ENCODE measurements around the gene N4BP2L2.
"Not testable (repeated sequence)": the region's sequence is repeated elsewhere in the genome, so short reads cannot be mapped to it uniquely, and the experiment has no call there.

The N4BP2L2 gene

DNA sequence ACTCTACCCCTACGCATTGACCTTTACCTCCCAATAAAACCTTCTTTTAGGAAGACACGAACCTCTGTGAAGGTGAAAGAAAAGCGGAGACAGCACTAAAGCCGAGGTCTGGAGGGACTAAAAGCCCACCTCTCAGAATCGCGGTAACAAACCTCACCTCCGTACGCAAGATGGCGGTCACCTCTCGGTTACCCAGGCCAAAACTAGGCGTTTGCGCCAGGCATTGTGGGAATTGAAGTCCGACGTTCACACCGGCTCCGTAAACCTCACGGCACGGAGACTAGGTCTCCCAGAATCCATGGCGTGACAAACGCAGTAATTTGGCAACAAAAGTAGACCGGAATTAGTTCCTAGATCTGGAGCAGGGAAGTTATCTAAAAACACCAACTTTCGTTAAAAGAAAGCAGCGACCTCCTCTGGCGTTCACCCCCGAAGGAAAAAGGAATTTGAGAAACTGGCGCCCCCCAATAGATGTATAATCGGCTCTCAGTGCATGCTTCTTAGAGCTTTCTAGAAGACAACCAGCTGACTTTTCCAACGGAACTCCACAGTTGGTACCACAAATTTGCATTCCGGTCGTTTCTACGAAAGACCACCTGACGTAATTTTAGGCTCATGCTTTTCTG is at the start of gene N4BP2L2:
Gene N4BP2L2, minus strand, starts transcription at position 175 of the 626 bp plus-strand sequence. CDS start 1,768 bp downstream, outside the sequence.
- peak; percentile 99 for DNase-seq

DNA sequence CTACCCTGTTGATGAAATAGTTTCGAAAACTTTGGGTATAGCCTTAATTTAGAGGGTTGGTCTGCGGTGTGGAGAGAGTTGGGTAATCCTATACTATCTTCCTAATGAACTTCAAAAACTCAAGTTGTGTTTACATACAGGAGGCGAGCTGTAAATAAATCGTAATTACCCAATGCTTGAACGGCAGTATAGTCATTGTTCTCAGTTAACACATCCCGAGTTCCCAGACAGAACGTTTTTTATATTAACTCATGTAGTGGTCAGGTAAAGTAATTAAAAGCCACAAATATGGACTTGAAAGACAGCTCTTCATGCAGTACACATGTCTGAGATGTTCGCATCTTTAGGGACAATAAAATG is 49.2 kb upstream of the N4BP2L2 start:
- DNase-seq = peak; percentile 61

- DNase-seq = peak; percentile 69
Measured at GRCh38 chr13:32587011-32587810, 48.6 kb upstream of the N4BP2L2 start.

DNA sequence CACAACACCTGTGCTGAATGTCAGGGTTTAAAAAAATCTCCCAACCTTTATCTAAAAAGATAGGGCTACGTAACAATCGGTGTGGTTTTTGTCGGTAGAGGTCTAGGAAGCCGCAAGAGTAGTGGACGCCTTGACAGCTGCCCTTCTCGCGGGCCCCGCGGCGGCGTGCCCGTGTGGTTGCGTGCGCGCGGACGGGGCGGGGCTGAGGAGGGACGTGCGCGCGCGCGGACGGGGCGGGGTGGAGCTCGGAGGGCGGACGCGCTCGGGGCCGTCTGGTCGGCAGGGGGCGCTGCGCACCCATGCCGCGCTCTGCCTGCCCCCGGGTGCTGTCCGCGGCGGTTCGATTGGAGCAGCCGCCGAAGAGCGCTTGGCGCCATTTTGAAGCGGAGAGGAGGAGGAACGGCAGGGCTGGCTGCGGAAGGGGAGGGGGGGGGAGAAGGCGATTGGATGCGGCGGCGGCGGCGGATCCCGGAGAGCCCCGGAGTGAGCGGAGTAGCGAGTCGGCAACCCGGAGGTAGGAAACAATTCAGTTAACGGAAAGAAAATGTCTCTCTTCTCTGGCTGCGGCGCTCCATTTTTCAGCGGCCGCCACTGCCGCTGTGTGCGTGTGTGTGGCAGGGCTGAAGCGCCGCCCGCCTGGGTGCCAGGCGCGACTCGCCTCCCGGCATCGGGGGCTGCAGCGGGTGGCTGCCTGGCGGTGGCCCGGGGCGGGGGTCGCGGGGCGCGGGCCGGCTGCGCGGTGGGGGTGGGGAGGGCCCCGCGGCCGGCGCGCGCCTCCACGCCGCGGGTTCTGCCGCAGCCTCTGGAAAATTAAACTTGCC is 47.7 kb upstream of the N4BP2L2 start, which contains the start of gene PDS5B:
Gene PDS5B, plus strand, starts transcription at position 373 of the 821 bp plus-strand sequence. CDS start 62,321 bp downstream, outside the sequence.
- DNase-seq = peak; percentile 98

DNA sequence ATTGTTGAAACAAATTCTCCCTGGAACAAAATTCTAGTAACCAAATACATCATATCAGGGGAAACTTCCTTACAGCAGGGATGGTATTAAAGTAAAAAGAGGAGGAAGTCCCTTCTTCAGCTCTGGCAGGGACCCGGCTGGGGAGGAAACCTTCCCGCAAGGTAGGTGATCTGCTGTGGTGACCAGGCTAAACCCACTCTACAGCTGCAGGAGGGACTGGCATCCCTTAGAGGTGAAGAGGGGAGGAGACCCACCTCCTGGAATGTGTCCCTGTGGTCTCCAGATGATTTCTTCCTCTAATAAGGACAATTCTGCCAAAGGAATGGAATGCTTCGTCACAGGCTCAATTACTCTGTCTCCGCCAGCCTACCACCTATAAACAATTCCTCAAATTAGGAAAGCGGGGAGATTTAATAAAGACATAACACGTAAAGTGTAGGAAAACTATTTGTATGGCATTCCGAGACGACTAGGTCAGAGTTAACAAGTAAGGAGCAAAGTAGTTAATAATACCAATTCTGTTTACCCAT is 47.0 kb upstream of the N4BP2L2 start:
- no peak for DNase-seq

DNA sequence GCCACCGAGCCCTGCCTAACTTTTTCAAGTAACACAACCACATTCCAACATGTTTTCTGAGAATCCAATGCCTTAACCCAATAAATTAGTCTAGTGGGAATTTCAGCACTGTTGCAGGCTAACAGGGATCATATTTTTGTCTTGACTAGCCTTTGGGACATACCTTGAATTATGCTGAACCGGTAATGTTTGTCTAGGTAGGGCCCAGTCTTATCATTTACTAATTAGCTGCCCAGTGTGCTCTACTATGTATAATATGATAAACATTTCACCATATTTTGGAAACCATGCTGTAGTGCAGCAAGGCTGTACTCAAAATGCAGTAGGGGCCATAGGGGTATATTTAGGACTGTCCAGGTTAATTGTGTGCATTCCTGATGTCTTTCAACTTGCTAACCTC is 44.4 kb upstream of the N4BP2L2 start:
- DNase-seq = no peak

GRCh38 chr13:32582281-32582680 is 43.7 kb upstream of the N4BP2L2 start:
- no peak for DNase-seq

GRCh38 chr13:32581177-32581786 is 42.7 kb upstream of the N4BP2L2 start:
- peak; percentile 74 for DNase-seq

- DNase-seq = no peak
Measured at GRCh38 chr13:32577032-32577431, 38.4 kb upstream of the N4BP2L2 start.

DNA sequence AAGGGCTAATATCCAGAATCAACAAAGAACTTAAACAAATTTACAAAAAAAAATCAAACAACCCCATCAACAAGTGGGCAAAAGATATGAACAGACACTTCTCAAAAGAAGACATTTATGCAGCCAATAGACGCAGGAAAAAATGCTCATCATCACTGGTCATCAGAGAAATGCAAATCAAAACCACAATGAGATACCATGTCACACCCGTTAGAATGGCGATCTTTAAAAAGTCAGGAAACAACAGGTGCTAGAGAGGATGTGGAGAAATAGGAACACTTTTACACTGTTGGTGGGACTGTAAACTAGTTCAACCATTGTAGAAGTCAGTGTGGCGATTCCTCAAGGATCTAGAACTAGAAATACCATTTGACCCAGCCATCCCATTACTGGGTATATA is 37.1 kb upstream of the N4BP2L2 start:
- DNase-seq = not testable (repeated sequence)

GRCh38 chr13:32560842-32561241 is 22.2 kb upstream of the N4BP2L2 start:
- DNase-seq = not testable (repeated sequence)

GRCh38 chr13:32555613-32556012 is 17.0 kb upstream of the N4BP2L2 start:
- no peak for DNase-seq

GRCh38 chr13:32553720-32554119 is 15.1 kb upstream of the N4BP2L2 start:
- DNase-seq = no peak

DNA sequence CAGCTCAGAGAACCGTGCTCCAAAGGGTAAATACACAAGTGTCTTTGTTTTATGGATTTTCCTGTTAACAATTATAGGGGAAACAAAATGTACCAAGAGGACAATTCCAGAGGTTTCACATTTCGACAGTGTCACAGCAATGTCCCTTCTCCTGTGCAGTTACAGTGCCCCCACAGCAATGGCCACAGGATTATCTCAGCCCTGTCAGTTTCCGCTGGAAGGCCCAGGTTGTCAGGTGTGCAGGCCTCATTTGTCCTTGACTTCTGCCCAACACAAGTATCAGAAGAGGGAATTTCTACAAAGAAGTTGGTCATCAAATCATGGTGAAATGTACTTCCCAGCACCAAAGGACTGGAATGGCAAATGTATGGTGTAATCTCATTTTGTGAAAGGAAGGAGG is 11.2 kb upstream of the N4BP2L2 start:
- no peak for DNase-seq

DNA sequence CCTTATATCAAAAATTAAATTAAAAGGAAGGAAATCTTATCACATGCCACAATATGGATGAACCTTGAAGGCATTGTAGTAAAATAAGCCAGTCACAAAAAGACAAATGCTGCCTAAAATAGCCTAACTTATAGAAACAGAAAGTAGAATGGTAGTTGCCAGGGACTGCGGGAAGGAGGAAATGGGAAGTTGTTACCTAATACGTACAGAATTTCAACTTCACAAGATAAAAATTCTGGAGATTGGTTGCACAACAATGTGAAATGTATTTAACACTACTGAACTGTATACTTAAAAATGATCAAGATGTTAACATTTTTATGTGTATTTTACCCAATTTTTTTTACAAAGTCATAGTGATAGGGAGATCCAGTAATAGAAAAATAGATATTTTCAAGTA is 10.2 kb upstream of the N4BP2L2 start:
- no peak for DNase-seq

- DNase-seq = no peak
Measured at GRCh38 chr13:32545083-32545482, 6.5 kb upstream of the N4BP2L2 start.

- no peak for DNase-seq
Measured at GRCh38 chr13:32542221-32542620, 3.6 kb upstream of the N4BP2L2 start.

DNA sequence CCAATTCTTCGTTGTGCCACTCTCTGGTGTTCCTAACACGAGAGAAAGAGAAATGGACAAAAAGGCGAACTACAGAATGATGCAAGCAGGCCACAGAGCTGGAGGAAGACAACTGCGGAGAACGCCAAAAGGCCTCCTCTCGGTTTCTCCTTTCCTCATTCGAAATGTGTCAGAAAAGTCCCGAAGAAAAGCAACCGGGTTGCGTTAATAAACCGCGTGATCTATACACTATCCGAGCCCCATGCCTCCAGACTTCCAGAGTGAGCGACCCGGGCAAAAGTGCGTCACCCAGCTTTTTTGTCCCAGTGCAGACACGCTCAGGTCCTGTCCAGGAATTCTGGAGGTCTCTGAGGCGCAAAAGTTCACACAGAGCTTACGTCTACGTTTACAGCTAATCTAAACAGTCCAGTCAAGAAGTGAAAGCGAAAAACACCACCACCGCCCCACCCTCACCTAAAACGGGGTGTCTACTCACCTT is 413 bp downstream of the N4BP2L2 start:
- DNase-seq = no peak

- no peak for DNase-seq
Measured at GRCh38 chr13:32537580-32538142, 934 bp downstream of the N4BP2L2 start.

GRCh38 chr13:32535748-32536147 is 2.8 kb downstream of the N4BP2L2 start:
- no peak for DNase-seq

DNA sequence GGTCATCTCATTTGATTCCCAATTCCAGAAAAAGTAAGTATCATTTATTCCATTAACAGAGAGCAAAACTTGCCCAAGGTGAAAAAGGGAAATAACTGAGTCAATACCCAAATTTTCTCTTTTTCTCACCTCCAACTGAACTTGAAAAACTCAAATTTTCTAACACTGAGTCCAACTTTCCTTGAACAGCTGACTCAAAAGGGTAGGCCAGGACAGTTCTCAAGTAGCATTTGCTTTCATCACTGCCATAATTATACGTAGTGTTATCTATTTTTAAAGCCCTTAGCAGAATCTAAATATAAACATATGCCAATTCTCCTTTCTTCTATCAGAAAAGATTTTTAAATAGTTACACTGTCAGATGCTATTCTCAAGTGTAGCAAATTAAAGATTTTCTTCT is 3.5 kb downstream of the N4BP2L2 start:
- DNase-seq = no peak

- DNase-seq = no peak
Measured at GRCh38 chr13:32530841-32531253, 7.7 kb downstream of the N4BP2L2 start.
